ENCODE data around the gene STARD3.

DNA sequence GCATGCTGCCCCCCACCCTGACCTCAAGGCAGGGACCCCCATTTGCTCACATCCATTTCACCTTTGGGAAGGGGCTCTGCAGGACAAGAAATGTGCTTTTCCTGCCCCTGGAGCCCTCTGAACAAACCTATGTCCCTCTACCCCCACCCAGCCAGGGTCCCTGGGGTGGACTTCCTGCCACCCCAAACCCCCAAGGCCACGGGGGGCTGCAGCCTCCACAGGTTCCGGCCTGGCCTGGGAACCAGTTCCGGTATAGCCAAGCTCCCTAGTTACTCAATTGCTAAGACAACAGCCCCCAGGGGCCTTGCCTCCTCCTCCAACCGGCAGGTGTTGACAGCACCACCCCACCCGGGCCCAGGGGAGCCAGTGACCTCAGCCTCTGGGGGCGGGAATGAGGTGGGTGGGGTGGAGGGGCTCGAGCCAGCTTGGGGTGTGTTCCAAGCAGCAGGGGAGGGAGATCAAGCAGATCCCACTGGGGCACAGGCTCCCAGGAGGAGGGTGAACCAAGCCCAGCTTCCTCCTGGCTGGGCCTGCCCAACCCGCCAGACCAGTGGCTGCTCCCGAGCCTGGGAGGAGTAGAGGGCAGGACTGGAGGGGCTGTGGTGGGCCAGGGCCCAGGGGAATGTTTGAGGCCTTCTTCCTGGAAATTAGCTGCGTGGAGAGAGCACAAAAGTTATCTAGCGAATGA, 37.9 kb downstream of the STARD3 start:
- TF ChIP-seq, protein P1, sequence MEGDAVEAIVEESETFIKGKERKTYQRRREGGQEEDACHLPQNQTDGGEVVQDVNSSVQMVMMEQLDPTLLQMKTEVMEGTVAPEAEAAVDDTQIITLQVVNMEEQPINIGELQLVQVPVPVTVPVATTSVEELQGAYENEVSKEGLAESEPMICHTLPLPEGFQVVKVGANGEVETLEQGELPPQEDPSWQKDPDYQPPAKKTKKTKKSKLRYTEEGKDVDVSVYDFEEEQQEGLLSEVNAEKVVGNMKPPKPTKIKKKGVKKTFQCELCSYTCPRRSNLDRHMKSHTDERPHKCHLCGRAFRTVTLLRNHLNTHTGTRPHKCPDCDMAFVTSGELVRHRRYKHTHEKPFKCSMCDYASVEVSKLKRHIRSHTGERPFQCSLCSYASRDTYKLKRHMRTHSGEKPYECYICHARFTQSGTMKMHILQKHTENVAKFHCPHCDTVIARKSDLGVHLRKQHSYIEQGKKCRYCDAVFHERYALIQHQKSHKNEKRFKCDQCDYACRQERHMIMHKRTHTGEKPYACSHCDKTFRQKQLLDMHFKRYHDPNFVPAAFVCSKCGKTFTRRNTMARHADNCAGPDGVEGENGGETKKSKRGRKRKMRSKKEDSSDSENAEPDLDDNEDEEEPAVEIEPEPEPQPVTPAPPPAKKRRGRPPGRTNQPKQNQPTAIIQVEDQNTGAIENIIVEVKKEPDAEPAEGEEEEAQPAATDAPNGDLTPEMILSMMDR (conservative IDR thresholded peaks at IDR 0.05): no peak
- TF ChIP-seq ZFX (IDR thresholded peaks at IDR 0.05): peak; percentile 33; the same call in 1 of the 2 replicates

All from C4-2B (cell line).